Mononuclear cell (primary cell): Measurements from ENCODE around the gene KLF13. TPM values are rescaled to one million over a fixed set of nuclear protein-coding genes. Genes with fewer than 3 reads are reported as not detected.

Experiments
- H3K27me3 ChIP-seq: 2 replicates; pipeline ENCODE4 v1.6.0; 2011; ENCODE audit warnings: low read length, control low read depth; ENCODE audit not compliant: insufficient read depth
- H3K4me1 ChIP-seq: 2 replicates; pipeline ENCODE4 v1.5.1; 2011; ENCODE audit warnings: mild to moderate bottlenecking, low read length, control low read depth; ENCODE audit not compliant: insufficient read depth
- H3K4me3 ChIP-seq: 2 replicates; pipeline ENCODE4 v1.5.1; 2011; ENCODE audit warnings: mild to moderate bottlenecking, low read length, moderate library complexity
- H3K9me3 ChIP-seq: 2 replicates; pipeline ENCODE4 v1.5.1; 2011; ENCODE audit warnings: low read depth, mild to moderate bottlenecking, control low read depth, low read length
- total RNA-seq: library from RNA; depleted of rRNA; stranded (reverse); fragments of >200 nt; gene quantifications from one replicate; pipeline ENCODE4 v1.2.3, GENCODE V29; 2012

Gene KLF13
- total RNA-seq, 1 donor = 151 TPM

DNA sequence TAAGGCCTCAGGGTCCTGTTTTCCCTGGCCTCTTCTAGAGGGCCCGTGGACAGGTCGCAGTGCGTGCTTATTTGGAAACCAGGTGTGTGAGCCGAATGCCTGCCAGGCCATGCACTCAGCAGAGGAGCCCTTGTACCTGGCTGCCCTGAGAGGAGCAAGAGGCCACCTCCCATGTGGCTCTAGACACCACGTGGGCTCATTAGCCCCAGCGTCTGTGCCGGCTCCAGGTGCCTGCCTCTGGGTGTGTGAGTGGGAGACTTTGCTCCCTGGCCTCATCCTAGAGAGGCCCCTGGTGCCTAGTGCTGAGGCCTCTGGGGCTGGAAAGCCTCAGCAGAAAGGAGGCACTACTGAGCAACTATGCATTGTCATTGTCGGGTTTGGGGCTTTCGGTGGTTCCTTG lies 50.4 kb downstream of the KLF13 start:
- H3K9me3 ChIP-seq = no peaks in the 10 kb centered on the region
- no peaks in the 10 kb centered on the region for H3K27me3 ChIP-seq
- peaks cover 25% of the 10 kb centered on the region for H3K4me1 ChIP-seq
- no peak overlapping the region for H3K4me3 ChIP-seq

DNA sequence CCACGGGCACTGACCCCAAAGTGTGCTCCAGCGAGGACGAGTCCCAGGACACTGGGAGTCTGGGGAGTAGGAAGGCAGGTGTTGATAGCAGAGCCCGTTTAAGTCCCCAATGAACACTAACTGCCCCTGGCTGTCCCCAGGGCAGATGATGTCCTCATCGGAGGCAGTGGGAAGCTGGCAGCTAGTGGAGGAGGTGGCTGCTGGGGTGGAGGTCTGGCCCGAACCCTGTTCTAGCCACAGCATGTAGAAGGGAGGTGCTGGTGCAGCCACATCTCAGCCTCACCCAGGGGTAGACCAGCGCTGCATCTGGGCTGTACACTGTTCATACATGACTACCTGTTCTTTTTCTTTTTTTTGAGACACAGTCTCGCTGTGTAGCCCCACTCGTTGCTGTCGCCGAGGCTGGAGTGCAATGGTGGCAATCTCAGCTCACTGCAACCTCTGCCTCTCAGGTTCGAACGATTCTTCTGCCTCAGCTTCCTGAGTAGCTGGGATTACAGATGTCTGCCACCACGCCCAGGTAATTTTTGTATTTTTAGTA lies 51.8 kb downstream of the KLF13 start:
- Histone ChIP-seq H3K27me3 (no peaks in the 10 kb centered on the region), H3K9me3 (no peaks in the 10 kb centered on the region), H3K4me1 (peaks cover 25% of the 10 kb centered on the region), H3K4me3 (no peak overlapping the region)

DNA sequence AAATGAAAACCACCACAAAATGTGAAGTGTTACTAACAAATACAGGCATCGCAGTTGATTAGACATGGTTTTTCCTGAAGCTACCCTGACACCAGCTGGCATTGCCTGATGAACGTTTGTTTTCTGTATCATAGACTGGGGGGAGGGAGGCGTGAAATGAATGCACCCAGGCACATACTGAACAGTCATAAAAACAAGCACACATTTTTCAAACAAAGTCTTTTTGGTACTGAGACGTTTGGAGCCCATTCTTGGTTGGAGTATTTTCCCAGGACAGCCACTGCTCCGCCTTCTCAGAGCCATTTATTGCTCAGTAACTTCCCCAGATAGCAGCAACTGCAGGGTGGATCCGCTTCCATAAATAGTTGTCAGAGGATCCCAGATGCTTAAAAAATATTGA lies 52.4 kb downstream of the KLF13 start:
- Histone ChIP-seq H3K9me3 (no peaks in the 10 kb centered on the region), H3K27me3 (no peaks in the 10 kb centered on the region), H3K4me3 (no peak overlapping the region), H3K4me1 (peaks cover 25% of the 10 kb centered on the region)

DNA sequence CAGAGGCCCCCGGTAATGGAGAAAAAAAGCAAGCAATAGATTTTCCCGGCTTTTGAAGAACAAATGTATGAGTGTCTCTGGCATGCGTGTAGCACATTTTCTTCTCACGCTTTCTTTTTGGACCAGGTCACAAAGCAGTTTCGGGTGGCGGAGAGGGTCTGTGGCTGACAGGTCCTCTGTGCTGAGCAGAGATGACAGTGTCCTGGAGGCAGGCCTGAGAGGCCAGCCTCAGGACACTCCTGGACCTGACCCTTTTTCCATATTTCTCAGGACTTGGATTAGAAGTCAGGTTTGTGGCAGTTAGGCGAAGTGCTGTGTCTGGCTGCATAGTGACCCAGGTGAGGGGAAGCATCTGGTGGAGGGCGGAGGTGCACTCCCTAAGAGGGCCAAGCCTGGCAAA lies 52.9 kb downstream of the KLF13 start:
- H3K9me3 ChIP-seq = no peaks in the 10 kb centered on the region
- no peaks in the 10 kb centered on the region for H3K27me3 ChIP-seq
- no peak overlapping the region for H3K4me3 ChIP-seq
- peaks cover 25% of the 10 kb centered on the region for H3K4me1 ChIP-seq

DNA sequence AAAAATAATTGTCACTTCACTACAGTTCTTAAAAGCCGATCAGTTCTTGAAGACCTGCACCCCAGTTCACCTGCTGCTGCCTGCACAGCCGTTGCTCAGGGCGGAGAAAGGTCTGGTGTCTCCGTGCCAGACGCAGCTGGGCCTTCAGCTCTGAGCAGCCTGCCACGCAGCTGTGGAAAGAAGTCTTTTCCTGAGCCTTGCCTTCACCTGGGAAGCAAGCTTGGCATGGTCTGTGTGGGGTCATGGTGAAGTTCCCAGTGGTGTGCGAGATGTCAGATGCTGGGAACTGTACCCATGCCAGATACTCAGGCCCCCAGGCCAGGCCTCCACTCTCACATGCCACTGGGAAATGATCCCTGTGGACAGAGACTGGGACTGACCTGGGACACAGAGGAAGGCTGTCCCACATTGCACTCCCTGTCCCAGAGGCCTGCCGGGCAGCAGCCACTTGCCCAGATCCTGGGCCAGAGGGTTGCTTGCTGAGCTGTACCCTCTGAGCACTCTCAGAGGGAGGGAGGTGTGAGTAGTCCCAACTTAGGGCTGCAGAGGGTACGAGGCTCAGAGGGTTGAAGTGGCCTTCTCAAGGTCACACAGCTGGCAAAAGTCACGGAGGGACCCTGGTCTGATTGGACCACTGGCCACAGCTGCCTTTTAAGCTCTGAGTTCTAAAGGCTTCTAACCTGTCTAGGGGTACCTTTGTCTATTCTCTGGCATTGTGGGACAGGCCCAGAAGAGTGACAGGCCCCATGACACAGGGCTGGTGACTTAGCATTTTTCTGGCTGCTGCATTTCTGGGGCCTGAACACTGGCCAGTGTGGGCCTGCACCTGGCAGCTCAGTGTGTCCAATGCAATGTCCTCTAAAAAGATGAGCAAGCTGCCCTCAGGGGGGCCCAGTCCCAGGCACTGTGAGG lies 55.4 kb downstream of the KLF13 start:
- Histone ChIP-seq H3K27me3 (no peaks in the 10 kb centered on the region), H3K4me1 (peaks cover 36% of the 10 kb centered on the region), H3K9me3 (no peaks in the 10 kb centered on the region), H3K4me3 (no peak overlapping the region)

DNA sequence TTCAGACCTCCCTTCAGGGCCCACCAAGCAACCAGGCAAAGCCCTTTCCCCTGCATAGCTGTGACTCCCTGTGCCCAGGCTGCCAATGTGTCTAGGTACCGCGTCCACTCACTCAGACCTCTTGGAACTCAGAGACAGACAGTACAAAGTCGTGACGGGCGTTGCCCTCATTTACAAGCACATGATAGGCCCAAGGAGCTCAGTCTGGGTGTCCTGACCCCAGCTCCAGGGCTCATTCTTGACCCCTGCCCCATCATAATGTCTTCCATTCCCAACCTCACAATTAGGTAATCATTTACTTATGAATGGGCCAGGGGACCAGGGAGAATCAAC lies 56.0 kb downstream of the KLF13 start:
- peaks cover 35% of the 10 kb centered on the region for H3K4me1 ChIP-seq
- H3K27me3 ChIP-seq = no peaks in the 10 kb centered on the region
- H3K9me3 ChIP-seq = no peaks in the 10 kb centered on the region
- no peak overlapping the region for H3K4me3 ChIP-seq

DNA sequence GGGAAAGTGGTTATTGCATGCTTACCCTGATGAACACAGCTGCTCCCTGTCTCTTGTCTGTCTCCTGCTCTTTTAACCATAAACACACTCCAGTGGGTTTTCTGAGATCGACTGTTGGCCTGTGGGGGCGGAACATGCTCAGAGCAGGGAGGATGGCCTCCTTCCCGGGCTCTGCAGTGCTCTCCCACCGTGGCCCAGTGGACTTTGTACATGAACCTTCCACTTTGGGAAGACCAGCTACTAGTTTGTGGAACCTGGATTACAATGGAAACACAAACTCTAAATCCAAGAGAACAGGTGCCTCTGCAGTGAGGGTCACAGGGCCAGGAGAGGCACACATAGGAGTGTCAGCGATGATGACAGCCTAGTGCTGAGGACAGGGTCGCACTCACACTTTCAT lies 56.5 kb downstream of the KLF13 start:
- no peaks in the 10 kb centered on the region for H3K27me3 ChIP-seq
- peaks cover 35% of the 10 kb centered on the region for H3K4me1 ChIP-seq
- no peak overlapping the region for H3K4me3 ChIP-seq
- no peaks in the 10 kb centered on the region for H3K9me3 ChIP-seq

DNA sequence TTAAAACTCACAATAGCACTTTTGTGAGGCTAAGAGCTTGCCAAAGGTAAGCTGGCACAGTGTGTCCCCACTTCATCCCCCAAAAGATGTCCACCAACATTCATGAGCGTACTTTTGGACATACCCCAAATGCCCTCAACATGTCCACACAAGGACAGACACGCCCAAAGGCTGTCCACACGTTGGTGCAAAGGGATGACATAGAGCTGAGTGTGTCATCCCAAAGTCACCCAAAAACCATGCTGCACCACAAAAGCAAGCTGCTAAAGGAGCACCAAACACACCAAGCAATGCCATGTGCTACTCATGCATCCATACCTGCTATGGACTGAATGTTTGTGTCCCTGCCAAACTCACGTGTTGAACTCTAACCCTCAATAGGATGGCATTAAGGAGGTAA lies 57.9 kb downstream of the KLF13 start:
- Histone ChIP-seq H3K4me3 (no peak overlapping the region), H3K4me1 (peaks cover 25% of the 10 kb centered on the region)

DNA sequence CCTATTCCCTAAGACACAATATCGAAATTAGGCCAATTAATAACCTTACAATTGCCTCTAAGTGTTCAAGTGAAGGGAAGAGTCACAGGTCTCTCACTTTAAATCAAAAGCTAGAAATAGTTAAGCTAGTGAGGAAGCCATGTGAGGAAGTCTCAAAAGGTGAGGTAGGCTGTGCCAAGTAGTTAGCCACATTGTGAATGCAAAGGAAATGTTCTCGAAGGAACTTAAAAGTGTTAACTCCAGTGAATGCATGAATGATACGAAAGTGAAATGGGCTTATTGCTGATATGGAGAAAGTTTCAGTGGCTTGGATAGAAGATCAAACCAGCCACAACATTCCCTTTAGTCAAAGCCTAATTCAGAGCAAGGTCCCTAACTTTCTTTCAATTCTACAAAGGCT lies 59.1 kb downstream of the KLF13 start:
- peaks cover 25% of the 10 kb centered on the region for H3K4me1 ChIP-seq
- H3K9me3 ChIP-seq = no peaks in the 10 kb centered on the region
- H3K4me3 ChIP-seq = no peak overlapping the region

More for the DNA sequence above, 57.9 kb downstream of the KLF13 start:
- Histone ChIP-seq H3K9me3 (no peaks in the 10 kb centered on the region), H3K27me3 (no peaks in the 10 kb centered on the region)

DNA sequence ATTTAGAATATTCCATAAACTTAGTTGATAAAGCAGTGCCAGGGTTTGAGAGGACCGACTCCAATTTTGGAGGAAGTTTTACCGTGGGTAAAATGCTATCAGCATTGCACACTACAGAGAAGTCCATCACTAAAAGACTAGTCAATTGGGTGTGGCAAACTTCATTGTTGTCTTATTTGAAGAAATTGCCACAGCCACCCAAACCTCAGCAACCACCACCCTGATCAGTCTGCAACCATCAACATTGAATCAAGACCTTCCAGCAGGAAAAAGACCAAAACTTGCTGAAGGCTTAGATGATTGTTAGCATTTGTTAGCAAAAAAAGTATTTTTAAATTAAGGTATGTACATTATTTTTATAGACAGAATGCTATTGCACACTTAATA lies 60.5 kb downstream of the KLF13 start:
- Histone ChIP-seq H3K4me1 (peaks cover 25% of the 10 kb centered on the region), H3K9me3 (no peaks in the 10 kb centered on the region), H3K27me3 (no peaks in the 10 kb centered on the region), H3K4me3 (no peak overlapping the region)

More for the DNA sequence above, 59.1 kb downstream of the KLF13 start:
- H3K27me3 ChIP-seq = no peaks in the 10 kb centered on the region

DNA sequence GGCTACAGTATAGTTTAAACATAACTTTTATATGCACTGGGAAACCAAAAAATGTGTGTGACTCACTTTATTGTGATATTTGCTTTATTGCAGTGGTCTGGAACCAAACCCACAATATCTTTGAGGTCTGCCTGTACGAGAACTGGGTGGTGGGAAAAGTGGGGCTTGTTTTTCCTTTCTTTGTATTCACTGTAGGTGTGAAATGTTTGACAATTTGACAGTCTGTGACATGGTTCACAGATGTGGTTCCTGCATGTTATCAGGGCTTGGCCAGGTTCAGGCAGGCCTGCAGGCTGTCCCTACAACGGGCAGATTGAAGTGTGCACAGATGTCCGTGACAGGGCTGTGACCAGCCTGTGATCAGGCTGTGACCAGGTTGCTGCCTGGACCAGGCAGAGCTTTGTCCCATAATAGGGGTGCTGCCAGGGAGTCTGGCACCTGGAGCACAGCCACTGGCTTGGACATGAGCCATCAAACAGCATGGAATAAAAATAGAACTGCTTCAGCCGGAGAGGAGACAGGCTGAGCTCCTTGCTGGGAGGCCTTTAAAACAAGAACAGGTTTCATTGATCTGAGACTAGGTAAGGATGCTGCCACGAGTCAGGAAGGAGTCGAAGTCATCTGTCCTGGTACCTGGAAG lies 61.0 kb downstream of the KLF13 start:
- no peaks in the 10 kb centered on the region for H3K27me3 ChIP-seq
- H3K9me3 ChIP-seq = no peaks in the 10 kb centered on the region
- peaks cover 25% of the 10 kb centered on the region for H3K4me1 ChIP-seq
- peak overlapping the region; percentile 12 for H3K4me3 ChIP-seq

DNA sequence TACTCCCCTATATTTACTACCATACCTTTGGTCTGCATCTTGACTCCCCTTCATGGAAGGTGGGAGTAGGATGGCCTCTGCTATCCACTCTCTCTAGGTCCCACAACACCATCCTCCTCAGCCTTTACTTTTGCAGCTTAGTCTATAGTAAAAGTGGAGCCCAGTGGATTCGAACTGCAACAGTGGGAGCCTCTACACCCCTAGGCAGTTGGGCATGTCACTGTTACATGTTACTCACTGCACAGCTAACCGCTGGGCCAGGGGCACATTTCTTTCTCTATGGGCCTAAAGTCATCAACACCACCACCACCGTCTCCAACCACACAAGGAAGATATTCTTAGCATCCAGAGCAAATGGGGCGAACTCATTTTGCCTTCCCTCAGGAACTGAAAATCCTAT lies 62.9 kb downstream of the KLF13 start:
- Histone ChIP-seq H3K4me1 (peaks cover 36% of the 10 kb centered on the region), H3K27me3 (peaks cover 3% of the 10 kb centered on the region), H3K9me3 (no peaks in the 10 kb centered on the region), H3K4me3 (no peak overlapping the region)

DNA sequence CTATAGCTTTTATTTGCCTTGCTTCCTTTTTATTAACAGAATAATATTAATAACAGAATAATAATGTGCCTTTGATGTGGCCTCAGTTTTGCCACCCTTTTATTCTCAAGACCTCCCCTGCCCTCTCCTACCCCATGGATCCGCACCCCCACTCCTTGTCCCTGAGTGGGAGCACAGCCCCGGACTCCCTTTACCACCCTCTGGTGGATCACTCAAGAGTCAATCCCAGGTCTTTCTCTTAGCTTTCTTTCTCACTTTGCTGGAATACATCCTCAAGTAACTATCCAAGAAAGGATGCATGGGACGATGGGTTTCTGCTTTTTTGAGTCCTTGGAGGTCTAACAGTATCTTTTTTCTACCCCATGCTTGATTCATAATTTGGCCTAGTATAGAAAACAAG lies 63.4 kb downstream of the KLF13 start:
- H3K27me3 ChIP-seq = peaks cover 3% of the 10 kb centered on the region
- H3K9me3 ChIP-seq = no peaks in the 10 kb centered on the region
- H3K4me1 ChIP-seq = peaks cover 36% of the 10 kb centered on the region
- H3K4me3 ChIP-seq = no peak overlapping the region

DNA sequence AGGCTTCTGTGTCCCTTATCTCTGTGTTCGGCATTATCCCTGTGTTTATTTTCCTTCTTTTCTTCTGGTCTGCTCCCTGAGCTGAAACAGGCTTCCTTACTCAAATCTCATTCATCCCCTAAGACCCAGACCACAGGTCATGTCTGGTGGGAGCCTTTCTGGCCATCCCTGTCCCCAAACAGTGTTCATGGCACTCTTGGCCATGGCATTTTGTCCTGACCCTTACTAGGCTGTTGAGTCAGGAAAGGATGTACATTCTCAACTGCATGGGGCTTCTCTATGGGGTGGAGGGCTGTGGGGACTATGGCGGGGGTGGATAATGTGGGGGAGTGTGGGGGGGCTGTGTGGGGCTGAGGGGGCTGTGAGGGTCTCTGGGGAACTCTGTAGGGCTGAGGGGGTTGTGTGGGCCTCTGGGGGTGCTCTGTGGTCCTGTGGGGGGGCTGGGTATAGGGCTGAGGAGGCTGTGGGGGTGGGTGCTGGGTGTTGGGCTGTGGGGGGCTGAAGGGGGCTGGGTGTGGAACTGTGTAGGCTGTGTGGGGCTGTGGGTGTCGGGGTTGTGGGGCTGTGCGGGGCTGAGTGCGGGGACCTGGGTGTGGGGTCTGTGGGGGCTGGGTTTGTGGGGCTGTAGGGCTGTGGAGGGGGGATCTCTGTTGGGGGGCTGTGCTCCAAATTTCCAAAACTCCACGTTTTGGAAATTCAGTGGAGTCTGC lies 64.3 kb downstream of the KLF13 start:
- Histone ChIP-seq H3K4me3 (no peak overlapping the region), H3K4me1 (peaks cover 31% of the 10 kb centered on the region)

More for the DNA sequence above, 64.3 kb downstream of the KLF13 start:
- Histone ChIP-seq H3K9me3 (no peaks in the 10 kb centered on the region), H3K27me3 (peaks cover 3% of the 10 kb centered on the region)
